Measurements from ENCODE around the gene HHIP.

Gene HHIP

GRCh38 chr4:144705601-144706590 is 59.9 kb downstream of the HHIP start:
- DNase-seq (ENCODE audit: low read depth) = no peak

GRCh38 chr4:144709159-144709558 is 63.2 kb downstream of the HHIP start:
- no peak for DNase-seq (ENCODE audit: low read depth)

GRCh38 chr4:144709793-144710525 is 64.0 kb downstream of the HHIP start:
- DNase-seq (ENCODE audit: low read depth) = peak; percentile 20

GRCh38 chr4:144710526-144710912 is 64.6 kb downstream of the HHIP start:
- DNase-seq (ENCODE audit: low read depth) = no peak

- DNase-seq (ENCODE audit: low read depth) = no peak
Observed at GRCh38 chr4:144711700-144712456, 65.9 kb downstream of the HHIP start.

GRCh38 chr4:144712775-144713174 is 66.8 kb downstream of the HHIP start:
- no peak for DNase-seq (ENCODE audit: low read depth)

GRCh38 chr4:144714166-144714565 is 68.2 kb downstream of the HHIP start:
- DNase-seq (ENCODE audit: low read depth) = no peak

- no peak for DNase-seq (ENCODE audit: low read depth)
Observed at GRCh38 chr4:144715230-144715629, 69.3 kb downstream of the HHIP start.

GRCh38 chr4:144716778-144717177 is 70.8 kb downstream of the HHIP start:
- DNase-seq (ENCODE audit: low read depth) = no peak

GRCh38 chr4:144718958-144719512 is 73.1 kb downstream of the HHIP start:
- DNase-seq (ENCODE audit: low read depth) = no peak

GRCh38 chr4:144720491-144720890 is 74.5 kb downstream of the HHIP start:
- no peak for DNase-seq (ENCODE audit: low read depth)

GRCh38 chr4:144721994-144722393 is 76.0 kb downstream of the HHIP start:
- DNase-seq (ENCODE audit: low read depth) = no peak

GRCh38 chr4:144723471-144723870 is 77.5 kb downstream of the HHIP start:
- DNase-seq (ENCODE audit: low read depth) = no peak

GRCh38 chr4:144729175-144729574 is 83.2 kb downstream of the HHIP start:
- no peak for DNase-seq (ENCODE audit: low read depth)

- DNase-seq (ENCODE audit: low read depth) = no peak
Observed at GRCh38 chr4:144732584-144733428, 86.8 kb downstream of the HHIP start.

- no peak for DNase-seq (ENCODE audit: low read depth)
Observed at GRCh38 chr4:144733566-144733965, 87.6 kb downstream of the HHIP start.

GRCh38 chr4:144734522-144734921 is 88.6 kb downstream of the HHIP start:
- no peak for DNase-seq (ENCODE audit: low read depth)

- no peak for DNase-seq (ENCODE audit: low read depth)
Observed at GRCh38 chr4:144738649-144739048, 92.7 kb downstream of the HHIP start.

- no peak for DNase-seq (ENCODE audit: low read depth)
Observed at GRCh38 chr4:144739511-144740033, 93.6 kb downstream of the HHIP start.

- no peak for DNase-seq (ENCODE audit: low read depth)
Observed at GRCh38 chr4:144740316-144740715, 94.4 kb downstream of the HHIP start.
